Measurements from ENCODE around the gene COL4A5.

DNA sequence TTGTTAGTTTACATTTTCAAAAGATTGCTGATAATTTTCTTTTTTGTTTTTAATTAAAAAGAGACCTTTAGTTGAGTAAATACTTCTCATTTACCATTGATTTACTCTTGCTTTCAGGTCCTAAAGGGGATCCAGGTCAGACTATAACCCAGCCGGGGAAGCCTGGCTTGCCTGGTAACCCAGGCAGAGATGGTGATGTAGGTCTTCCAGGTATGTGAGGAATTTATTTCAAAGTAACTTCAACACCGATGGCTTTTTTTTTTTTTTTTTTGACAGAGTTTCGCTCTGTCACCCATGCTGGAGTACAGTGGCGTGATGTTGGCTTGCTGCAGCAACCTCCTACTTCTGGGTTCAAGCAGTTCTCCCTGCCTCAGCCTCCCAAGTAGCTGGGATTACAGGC is 161.6 kb downstream of the COL4A5 start:
- TF ChIP-seq, protein P1, sequence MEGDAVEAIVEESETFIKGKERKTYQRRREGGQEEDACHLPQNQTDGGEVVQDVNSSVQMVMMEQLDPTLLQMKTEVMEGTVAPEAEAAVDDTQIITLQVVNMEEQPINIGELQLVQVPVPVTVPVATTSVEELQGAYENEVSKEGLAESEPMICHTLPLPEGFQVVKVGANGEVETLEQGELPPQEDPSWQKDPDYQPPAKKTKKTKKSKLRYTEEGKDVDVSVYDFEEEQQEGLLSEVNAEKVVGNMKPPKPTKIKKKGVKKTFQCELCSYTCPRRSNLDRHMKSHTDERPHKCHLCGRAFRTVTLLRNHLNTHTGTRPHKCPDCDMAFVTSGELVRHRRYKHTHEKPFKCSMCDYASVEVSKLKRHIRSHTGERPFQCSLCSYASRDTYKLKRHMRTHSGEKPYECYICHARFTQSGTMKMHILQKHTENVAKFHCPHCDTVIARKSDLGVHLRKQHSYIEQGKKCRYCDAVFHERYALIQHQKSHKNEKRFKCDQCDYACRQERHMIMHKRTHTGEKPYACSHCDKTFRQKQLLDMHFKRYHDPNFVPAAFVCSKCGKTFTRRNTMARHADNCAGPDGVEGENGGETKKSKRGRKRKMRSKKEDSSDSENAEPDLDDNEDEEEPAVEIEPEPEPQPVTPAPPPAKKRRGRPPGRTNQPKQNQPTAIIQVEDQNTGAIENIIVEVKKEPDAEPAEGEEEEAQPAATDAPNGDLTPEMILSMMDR (IDR thresholded peaks at IDR 0.05) = no peak
- no peak for TF ChIP-seq POLR2A (IDR thresholded peaks at IDR 0.05)
